DMS 273 treated with DMSO at 0.1 percent for 48 hours (cell line): ENCODE measurements around the gene SMURF1.
A peak's percentile ranks its signal among the peaks of the same experiment; 100 is the strongest.

Source experiments
- DNase-seq: peaks from one replicate; lab custom pipeline; 2025; lab: John Stamatoyannopoulos, UW

SMURF1 gene

GRCh38 chr7:99098286-99098823, 45.6 kb downstream of the SMURF1 start:
- no peak for DNase-seq

GRCh38 chr7:99097730-99098129, 46.2 kb downstream of the SMURF1 start:
- no peak for DNase-seq

- no peak for DNase-seq
Measured at GRCh38 chr7:99096124-99096887, 47.6 kb downstream of the SMURF1 start.

GRCh38 chr7:99095698-99096097, 48.2 kb downstream of the SMURF1 start:
- no peak for DNase-seq

GRCh38 chr7:99094401-99094800, 49.5 kb downstream of the SMURF1 start:
- peak; percentile 41 for DNase-seq

GRCh38 chr7:99092064-99092720, 51.7 kb downstream of the SMURF1 start:
- no peak for DNase-seq

- no peak for DNase-seq
Measured at GRCh38 chr7:99090771-99091542, 53.0 kb downstream of the SMURF1 start.

GRCh38 chr7:99089914-99090629, 53.8 kb downstream of the SMURF1 start:
- DNase-seq, result no peak

- no peak for DNase-seq
Measured at GRCh38 chr7:99086944-99087343, 57.0 kb downstream of the SMURF1 start.

- no peak for DNase-seq
Measured at GRCh38 chr7:99086532-99086931, 57.4 kb downstream of the SMURF1 start.

GRCh38 chr7:99083733-99084132, 60.2 kb downstream of the SMURF1 start:
- DNase-seq, result no peak

- no peak for DNase-seq
Measured at GRCh38 chr7:99083068-99083651, 60.7 kb downstream of the SMURF1 start.

GRCh38 chr7:99080679-99081078, 63.2 kb downstream of the SMURF1 start:
- DNase-seq, result no peak

- DNase-seq, result no peak
Measured at GRCh38 chr7:99079104-99079503, 64.8 kb downstream of the SMURF1 start.

- no peak for DNase-seq
Measured at GRCh38 chr7:99078416-99078815, 65.5 kb downstream of the SMURF1 start.

- DNase-seq, result no peak
Measured at GRCh38 chr7:99076615-99077014, 67.3 kb downstream of the SMURF1 start.

GRCh38 chr7:99073839-99074446, 70.0 kb downstream of the SMURF1 start:
- no peak for DNase-seq

- DNase-seq, result no peak
Measured at GRCh38 chr7:99072126-99072525, 71.8 kb downstream of the SMURF1 start.

GRCh38 chr7:99070361-99070760, 73.5 kb downstream of the SMURF1 start:
- no peak for DNase-seq

GRCh38 chr7:99061001-99061776, 82.7 kb downstream of the SMURF1 start:
- no peak for DNase-seq
